Measurements from ENCODE around the gene ABCC8. TPM values are rescaled to one million over a fixed set of nuclear protein-coding genes. Genes with fewer than 3 reads are reported as not detected.

Gene ABCC8
- total RNA-seq, 4 donors from 2014 or later = 0.23 to 1.9 (median 0.62) TPM; not detected in 1

DNA sequence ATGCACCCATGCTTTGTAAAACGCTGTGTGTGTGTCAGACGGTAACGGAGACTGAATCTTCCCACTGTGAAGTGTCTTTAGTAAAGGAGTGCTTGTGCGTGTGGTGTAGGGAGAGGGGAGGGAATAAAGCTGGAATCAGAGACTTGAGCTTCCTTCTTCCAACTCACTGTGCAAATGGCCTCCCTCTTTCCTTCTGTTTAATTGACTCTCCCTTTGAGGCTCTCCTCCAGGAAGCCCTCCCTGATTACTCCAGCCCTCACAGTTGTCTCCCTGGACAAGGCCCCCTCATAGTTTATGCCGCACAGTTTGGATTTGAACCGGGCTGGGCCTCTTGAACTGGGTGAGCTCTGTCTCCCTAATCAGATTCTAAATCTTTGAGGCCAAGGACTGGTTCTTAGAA, 65.2 kb downstream of the ABCC8 start:
- 47 to 66% methylated on average over 4 to 6 of the region's 6 CpGs for WGBS, 2 donors (ENCODE audit: low coverage in 1 of 2)
- ATAC-seq = no peak
- Histone ChIP-seq H3K4me3 (no peak overlapping the region), H3K36me3 (no peaks in the 10 kb centered on the region), H3K4me1 (peaks cover 0 to 3% (median 1%) of the 10 kb centered on the region in 3 donors), H3K27ac (no peak overlapping the region), H3K27me3 (peaks cover 24% of the 10 kb centered on the region), H3K9me3 (no peaks in the 10 kb centered on the region)
- no peak for TF ChIP-seq EP300 (IDR thresholded peaks at IDR 0.05)
- TF ChIP-seq POLR2AphosphoS5 (IDR thresholded peaks at IDR 0.05) = no peak
- no peak for TF ChIP-seq POLR2A (IDR thresholded peaks at IDR 0.05)
- TF ChIP-seq, protein P1, sequence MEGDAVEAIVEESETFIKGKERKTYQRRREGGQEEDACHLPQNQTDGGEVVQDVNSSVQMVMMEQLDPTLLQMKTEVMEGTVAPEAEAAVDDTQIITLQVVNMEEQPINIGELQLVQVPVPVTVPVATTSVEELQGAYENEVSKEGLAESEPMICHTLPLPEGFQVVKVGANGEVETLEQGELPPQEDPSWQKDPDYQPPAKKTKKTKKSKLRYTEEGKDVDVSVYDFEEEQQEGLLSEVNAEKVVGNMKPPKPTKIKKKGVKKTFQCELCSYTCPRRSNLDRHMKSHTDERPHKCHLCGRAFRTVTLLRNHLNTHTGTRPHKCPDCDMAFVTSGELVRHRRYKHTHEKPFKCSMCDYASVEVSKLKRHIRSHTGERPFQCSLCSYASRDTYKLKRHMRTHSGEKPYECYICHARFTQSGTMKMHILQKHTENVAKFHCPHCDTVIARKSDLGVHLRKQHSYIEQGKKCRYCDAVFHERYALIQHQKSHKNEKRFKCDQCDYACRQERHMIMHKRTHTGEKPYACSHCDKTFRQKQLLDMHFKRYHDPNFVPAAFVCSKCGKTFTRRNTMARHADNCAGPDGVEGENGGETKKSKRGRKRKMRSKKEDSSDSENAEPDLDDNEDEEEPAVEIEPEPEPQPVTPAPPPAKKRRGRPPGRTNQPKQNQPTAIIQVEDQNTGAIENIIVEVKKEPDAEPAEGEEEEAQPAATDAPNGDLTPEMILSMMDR (IDR thresholded peaks at IDR 0.05) = no peak

DNA sequence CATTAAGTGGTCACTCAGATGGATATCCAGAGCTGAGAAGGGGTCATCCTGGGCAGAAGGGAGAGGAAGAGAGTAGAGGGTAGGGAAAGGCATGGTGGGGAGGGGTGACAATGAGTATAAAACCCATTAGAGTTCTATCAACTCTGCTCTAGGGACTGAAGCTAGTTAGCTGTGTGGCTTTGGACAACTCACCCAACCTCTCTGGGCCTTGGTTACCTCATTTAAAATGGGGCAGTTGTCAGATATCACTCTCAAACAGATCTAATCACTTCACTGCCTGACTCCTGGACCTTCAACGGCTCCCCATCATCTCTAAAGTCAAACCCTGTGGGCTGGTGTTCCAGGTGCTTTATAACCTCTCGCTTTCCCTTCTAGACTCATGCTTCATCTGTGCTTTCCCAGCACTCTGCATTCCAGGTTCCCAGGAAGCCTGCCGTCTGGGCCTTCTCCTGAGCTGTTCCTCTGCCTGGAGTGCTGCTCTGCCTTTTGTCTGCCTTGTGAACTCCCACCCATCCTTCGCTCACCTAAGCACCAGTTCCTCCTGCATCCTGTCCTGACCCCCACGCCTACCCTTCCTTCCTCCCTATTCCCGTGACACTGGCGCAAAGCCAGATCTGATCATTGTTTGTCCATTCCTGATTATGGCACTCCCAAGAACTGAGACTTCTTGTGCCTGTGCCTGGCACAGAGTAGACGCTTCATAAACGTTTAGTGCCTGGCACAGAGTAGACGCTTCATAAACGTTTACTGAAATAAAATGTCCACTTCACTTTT, 65.9 kb downstream of the ABCC8 start:
- Histone ChIP-seq H3K27ac (no peak overlapping the region), H3K27me3 (peaks cover 21% of the 10 kb centered on the region), H3K4me1 (peaks cover 0 to 9% (median 5%) of the 10 kb centered on the region in 3 donors), H3K36me3 (no peaks in the 10 kb centered on the region), H3K9me3 (no peaks in the 10 kb centered on the region), H3K4me3 (no peak overlapping the region)
- WGBS, 2 donors (ENCODE audit: low coverage in 1 of 2) = 33 to 46% methylated on average over 8 to 9 of the region's 11 CpGs
- TF ChIP-seq, protein P1 (IDR thresholded peaks at IDR 0.05) = no peak
- TF ChIP-seq POLR2AphosphoS5 (IDR thresholded peaks at IDR 0.05) (no peak), POLR2A (IDR thresholded peaks at IDR 0.05) (no peak), EP300 (IDR thresholded peaks at IDR 0.05) (no peak)
- no peak for ATAC-seq

DNA sequence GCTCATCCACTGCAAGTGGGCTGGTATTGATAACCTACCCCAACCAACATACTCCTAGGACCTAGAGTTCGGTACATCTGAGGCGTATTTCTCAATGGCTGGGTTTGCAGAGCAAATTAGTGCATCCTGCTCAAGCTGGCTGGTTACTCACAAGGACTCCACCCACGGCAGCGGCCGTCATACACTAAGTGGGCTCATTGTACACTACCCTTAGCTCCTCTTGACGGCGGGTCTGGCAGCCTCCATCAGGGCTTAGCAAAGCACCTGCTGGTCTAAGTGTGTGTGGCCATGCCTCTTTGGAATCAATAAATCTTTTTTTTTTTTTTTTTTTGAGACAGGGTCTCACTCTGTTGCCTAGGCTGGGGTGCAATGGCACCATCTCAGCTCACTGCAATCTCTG, 68.0 kb downstream of the ABCC8 start:
- WGBS, 2 donors (ENCODE audit: low coverage in 1 of 2) = 94 to 97% methylated on average over 5 to 7 of the region's 7 CpGs
- no peak for ATAC-seq

DNA sequence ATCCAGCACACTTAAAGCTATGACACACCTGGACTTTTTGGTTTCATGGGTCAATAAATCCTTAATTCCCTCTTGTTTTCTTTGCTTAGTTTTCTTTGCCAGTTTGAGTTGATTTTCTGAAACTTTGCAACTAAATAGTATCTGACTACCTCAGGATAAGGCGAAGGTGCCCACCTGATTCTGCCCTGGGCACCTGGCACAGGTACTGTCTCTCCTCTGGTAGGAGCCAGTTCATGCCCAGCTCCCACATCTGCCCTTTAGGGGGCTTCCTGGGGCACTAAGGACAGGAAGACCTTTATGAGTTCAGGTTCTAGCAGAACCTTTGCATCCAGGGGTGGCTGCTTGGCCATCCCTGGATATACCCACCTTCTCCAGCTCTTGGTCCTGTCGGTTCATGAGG, 68.6 kb downstream of the ABCC8 start:
- H3K27ac ChIP-seq = no peak overlapping the region
- H3K27me3 ChIP-seq = peaks cover under 1% of the 10 kb centered on the region
- no peak for ATAC-seq
- peaks cover 0 to 18% (median 5%) of the 10 kb centered on the region in 3 donors for H3K4me1 ChIP-seq
- H3K36me3 ChIP-seq = no peaks in the 10 kb centered on the region
- 100% methylated on average over 1 to 2 of the region's 2 CpGs for WGBS, 2 donors (ENCODE audit: low coverage in 1 of 2)
- H3K9me3 ChIP-seq = no peaks in the 10 kb centered on the region
- H3K4me3 ChIP-seq = no peak overlapping the region
- no peak for TF ChIP-seq POLR2A (IDR thresholded peaks at IDR 0.05)
- no peak for TF ChIP-seq POLR2AphosphoS5 (IDR thresholded peaks at IDR 0.05)

More for the DNA sequence above, 68.0 kb downstream of the ABCC8 start:
- Histone ChIP-seq H3K27ac (no peak overlapping the region), H3K9me3 (no peaks in the 10 kb centered on the region), H3K4me3 (no peak overlapping the region), H3K27me3 (peaks cover 5% of the 10 kb centered on the region), H3K36me3 (no peaks in the 10 kb centered on the region), H3K4me1 (peaks cover 0 to 18% (median 5%) of the 10 kb centered on the region in 3 donors)
- TF ChIP-seq POLR2A (IDR thresholded peaks at IDR 0.05) (no peak), EP300 (IDR thresholded peaks at IDR 0.05) (no peak), POLR2AphosphoS5 (IDR thresholded peaks at IDR 0.05) (no peak)
- TF ChIP-seq, protein P1 (IDR thresholded peaks at IDR 0.05) = no peak

DNA sequence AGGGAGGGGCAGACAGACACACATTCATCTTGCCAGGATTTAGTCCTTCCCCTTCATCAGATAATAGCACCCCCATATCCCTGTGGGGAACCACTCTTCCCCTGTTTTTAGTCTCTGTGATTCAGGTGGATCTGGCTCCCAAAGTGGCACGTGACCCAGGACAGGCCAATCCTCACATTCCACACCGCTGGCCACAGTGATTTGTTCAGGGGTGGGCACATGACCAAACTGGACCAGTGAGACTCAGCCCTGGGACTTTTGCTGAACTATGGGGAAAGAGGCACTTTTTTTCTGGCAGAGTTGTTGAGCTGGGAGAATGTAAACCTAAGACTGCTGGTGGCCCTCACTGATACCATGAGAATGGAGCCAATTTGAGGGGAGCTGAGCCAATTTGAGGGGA, 69.1 kb downstream of the ABCC8 start:
- H3K4me1 ChIP-seq = peaks cover 0 to 18% (median 5%) of the 10 kb centered on the region in 3 donors
- H3K27ac ChIP-seq = no peak overlapping the region
- no peak for ATAC-seq
- 100% methylated on average over 2 of the region's 2 CpGs; no CpG with 5 or more reads in 1 of the 2 donors for WGBS, 2 donors (ENCODE audit: low coverage in 1 of 2)
- H3K9me3 ChIP-seq = no peaks in the 10 kb centered on the region
- no peak for TF ChIP-seq POLR2A (IDR thresholded peaks at IDR 0.05)
- H3K36me3 ChIP-seq = no peaks in the 10 kb centered on the region
- no peaks in the 10 kb centered on the region for H3K27me3 ChIP-seq
- H3K4me3 ChIP-seq = no peak overlapping the region

DNA sequence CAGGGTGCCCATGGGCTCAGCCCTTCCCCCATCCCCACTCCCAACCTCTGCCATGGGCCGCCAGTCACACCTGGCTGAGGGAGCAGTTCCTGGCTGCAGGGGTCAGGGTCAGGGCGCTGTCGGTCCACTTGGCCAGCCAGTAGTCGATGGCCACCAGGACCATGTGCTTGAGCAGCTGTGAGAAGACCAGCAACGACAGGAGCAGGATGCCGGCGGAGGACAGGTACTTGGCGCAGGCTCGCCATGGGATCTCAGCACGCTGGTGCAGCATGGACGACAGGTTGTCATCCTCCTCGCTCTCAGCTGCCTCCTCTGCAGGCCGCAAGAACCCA, 69.9 kb downstream of the ABCC8 start:
- no CpG with 5 or more reads among the region's 13 CpGs for WGBS, 2 donors (ENCODE audit: low coverage in 1 of 2)
- no peak overlapping the region for H3K27ac ChIP-seq

More for the DNA sequence above, 69.9 kb downstream of the ABCC8 start:
- H3K36me3 ChIP-seq = no peaks in the 10 kb centered on the region
- TF ChIP-seq EP300 (IDR thresholded peaks at IDR 0.05) = no peak
- TF ChIP-seq, protein P1 (IDR thresholded peaks at IDR 0.05) = no peak
- no peak for TF ChIP-seq POLR2AphosphoS5 (IDR thresholded peaks at IDR 0.05)
- TF ChIP-seq POLR2A (IDR thresholded peaks at IDR 0.05) = no peak
- no peak overlapping the region for H3K4me3 ChIP-seq
- ATAC-seq = no peak
- no peaks in the 10 kb centered on the region for H3K9me3 ChIP-seq
- H3K4me1 ChIP-seq = peaks cover 0 to 18% (median 5%) of the 10 kb centered on the region in 3 donors
- no peaks in the 10 kb centered on the region for H3K27me3 ChIP-seq
